GM21360 (cell line): Measurements from ENCODE around the gene SF3B3.
"Not testable (repeated sequence)": the region's sequence is repeated elsewhere in the genome, so short reads cannot be mapped to it uniquely, and the experiment has no call there.

Source experiments
- ATAC-seq: cut with Tn5 transposase; IDR thresholded peaks from one replicate; pipeline ENCODE4 v1.9.1; 2021; ENCODE audit warnings: mild to moderate bottlenecking, moderate library complexity; ENCODE audit not compliant: unreplicated experiment

Gene SF3B3

DNA sequence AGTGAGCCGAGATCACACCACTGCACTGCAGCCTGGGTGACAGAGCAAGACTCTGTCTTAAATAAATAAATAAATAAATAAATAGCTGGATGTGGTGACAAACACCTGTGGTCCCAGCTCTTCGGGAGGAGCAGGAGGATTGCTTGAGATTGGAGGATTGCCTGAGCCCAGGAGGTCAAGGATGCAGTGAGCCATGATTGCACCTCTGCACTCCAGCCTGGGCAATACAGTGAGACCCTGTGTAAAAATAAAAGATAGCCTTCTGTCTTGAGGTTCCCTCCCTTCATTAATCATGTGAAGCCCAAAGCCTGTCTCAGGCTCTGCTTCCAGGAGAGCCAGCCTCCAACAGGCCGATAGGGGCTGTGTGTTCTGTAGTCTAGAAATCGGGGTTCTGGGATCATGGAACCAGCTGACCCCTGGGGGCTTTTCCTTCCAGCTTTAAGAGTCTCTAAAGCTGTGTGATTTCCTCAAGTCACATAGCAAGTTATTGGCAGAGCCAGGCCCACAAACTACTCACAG lies 88.2 kb downstream of the SF3B3 start:
- no peak for ATAC-seq

DNA sequence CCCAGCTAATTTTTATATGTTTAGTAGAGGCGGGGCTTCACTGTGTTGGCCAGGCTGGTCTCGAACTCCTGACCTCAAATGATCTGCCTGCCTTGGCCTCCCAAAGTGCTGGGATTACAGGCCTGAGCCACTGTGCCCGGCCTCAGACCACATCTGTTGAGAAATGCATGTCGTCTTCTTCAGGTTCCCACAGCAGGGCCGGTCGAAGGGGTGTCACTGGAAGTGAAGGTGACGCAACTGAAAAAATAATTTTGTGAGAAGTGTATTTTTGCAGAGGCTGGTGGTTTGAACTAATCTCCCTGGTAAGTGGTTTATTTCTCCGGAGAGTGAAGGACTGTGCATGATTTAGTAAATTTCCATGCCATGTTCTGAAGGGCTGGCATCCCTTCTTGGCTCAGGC lies 89.3 kb downstream of the SF3B3 start:
- ATAC-seq = no peak

DNA sequence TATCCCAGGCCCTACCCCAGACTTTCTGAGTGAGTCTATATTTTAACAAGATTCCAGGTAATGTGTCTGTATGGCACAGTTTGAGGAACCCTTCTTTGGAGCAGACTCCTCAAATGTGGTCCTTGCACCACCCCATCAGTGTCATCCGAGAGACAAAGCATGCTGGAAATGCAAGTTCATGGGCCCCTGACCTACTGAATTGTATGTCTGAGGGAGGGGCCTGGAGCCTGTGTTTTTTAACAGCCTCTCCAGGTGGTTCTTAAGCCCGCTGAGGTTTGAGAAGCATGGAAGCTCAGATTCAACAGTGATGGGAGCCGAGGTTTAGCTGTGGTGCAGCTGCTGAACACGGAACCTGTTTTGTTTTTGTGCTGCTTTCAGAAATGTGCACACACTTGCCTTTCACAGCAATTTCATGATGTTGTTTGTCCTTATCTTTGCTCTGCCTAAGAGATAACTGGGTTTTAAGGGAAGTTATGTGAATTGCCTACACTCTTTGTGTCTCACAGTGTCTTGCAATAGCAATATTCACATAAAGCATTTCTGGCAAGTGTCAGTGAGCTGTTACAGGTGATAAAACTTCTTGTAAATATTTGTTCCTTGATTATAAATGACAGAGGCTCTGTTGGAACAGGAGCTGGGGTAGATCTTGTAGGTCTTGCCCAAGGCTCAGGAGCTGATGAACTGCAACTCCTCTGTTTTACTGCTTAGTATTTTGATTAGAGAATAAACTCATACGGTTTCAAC lies 90.8 kb downstream of the SF3B3 start:
- ATAC-seq = no peak

DNA sequence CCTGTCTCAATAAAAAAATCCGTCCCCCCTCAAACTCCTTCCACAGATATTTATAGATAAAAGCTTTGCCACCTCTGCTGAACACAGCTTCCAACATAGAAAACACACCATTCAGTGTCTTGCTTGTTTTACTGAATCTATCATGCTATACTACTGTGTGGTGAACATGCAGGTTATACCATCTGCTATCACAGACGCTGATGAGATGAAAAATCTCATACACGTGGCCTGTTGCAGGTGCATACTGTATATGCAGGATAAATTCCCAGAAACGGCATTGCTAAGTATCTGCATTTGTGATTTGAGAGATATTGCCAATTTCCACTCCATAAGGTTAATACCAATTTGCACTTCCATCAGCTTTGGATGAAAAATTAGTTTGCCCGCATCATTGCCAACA lies 92.3 kb downstream of the SF3B3 start:
- ATAC-seq = no peak

DNA sequence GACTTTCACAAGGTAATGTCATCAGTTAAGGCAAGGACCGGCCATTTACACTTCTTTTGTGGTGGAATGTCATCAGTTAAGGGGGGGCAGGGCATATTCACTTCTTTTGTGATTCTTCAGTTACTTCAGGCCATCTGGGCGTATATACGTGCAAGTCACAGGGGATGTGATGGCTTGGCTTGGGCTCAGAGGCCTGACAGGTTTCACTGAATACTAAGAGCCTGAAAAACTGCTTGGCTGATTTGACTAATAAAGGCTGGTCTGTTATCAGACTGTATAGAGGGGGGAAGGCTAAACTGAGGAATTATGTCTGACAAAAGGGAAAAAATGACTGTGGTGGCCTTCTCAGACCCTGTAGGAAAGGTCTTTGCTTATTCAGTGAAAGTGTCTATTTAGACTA lies 98.2 kb downstream of the SF3B3 start:
- ATAC-seq = not testable (repeated sequence)
